Measurements from ENCODE around the gene SLC10A3.

Gene SLC10A3

GRCh38 chrX:154463611-154464220, 26.7 kb downstream of the SLC10A3 start:
- Histone ChIP-seq H3K27me3 (ENCODE audit: control insufficient read depth, insufficient read depth, low read length) (peaks cover 3% of the 10 kb centered on the region), H3K4me1 (ENCODE audit: control insufficient read depth, insufficient read depth, low read length) (no peaks in the 10 kb centered on the region), H3K4me3 (ENCODE audit: low read length) (no peak overlapping the region), H3K27ac (ENCODE audit: low read depth, low read length) (no peak overlapping the region), H3K9ac (ENCODE audit: low read length) (no peak overlapping the region), H3K36me3 (ENCODE audit: control insufficient read depth, insufficient read depth, low read length) (peaks cover 4% of the 10 kb centered on the region)

DNA sequence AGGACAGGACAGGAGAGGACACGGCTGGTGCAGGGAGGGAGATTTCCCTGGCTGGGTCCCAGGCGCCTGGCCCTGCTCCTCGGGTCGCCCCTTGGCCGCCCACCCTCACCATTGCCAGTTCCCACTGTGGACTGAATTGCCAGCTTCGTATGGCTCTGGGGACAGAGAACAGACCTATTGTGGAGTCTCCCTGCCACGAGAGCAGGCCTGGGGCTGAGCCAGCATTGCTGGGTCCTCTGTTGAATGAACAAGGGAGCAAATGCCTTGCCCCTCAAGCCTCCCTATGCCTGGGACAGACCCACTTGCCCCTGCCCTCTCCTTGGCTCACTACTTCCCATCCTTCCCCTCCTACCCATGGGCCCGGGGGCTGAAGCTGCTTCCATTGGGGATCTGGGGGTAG, 28.0 kb downstream of the SLC10A3 start:
- H3K27ac ChIP-seq (ENCODE audit: low read depth, low read length), result no peak overlapping the region
- H3K4me1 ChIP-seq (ENCODE audit: control insufficient read depth, insufficient read depth, low read length), result no peaks in the 10 kb centered on the region
- H3K9ac ChIP-seq (ENCODE audit: low read length), result no peak overlapping the region
- peaks cover 3% of the 10 kb centered on the region for H3K27me3 ChIP-seq (ENCODE audit: control insufficient read depth, insufficient read depth, low read length)
- H3K36me3 ChIP-seq (ENCODE audit: control insufficient read depth, insufficient read depth, low read length), result peaks cover 4% of the 10 kb centered on the region
- no peak overlapping the region for H3K4me3 ChIP-seq (ENCODE audit: low read length)

DNA sequence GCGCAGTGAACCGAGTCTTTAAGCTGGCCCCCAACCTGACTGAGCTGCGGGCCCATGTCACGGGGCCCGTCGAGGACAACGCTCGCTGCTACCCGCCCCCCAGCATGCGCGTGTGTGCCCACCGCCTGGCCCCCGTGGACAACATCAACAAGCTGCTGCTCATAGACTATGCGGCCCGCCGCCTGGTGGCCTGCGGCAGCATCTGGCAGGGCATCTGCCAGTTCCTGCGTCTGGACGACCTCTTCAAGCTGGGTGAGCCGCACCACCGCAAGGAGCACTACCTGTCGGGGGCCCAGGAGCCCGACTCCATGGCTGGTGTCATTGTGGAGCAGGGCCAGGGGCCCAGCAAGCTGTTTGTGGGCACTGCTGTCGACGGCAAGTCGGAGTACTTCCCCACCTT, 30.1 kb downstream of the SLC10A3 start:
- H3K27me3 ChIP-seq (ENCODE audit: control insufficient read depth, insufficient read depth, low read length), result peaks cover 3% of the 10 kb centered on the region
- no peak overlapping the region for H3K9ac ChIP-seq (ENCODE audit: low read length)
- H3K4me3 ChIP-seq (ENCODE audit: low read length), result no peak overlapping the region
- H3K27ac ChIP-seq (ENCODE audit: low read depth, low read length), result no peak overlapping the region
- no peaks in the 10 kb centered on the region for H3K36me3 ChIP-seq (ENCODE audit: control insufficient read depth, insufficient read depth, low read length)
- no peaks in the 10 kb centered on the region for H3K4me1 ChIP-seq (ENCODE audit: control insufficient read depth, insufficient read depth, low read length)

DNA sequence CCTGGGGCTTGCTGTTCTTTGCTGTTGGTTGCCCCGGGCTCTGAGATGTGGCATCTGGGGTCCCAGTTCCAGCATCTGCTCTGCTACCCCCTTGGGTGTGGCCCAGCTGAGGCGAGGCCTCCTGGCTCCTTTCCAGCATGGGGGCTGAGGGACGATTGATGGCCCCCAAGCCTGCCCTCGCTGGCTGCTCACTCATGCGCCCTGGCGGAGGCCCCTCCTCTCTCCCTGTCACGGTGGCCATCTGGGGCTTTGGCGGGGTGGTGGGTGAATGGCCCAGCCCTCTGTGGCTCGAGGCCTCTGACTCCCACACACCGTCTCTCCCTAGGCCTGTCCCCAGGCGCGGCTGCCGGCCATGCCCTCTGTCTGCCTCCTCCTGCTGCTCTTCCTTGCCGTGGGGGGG, 30.6 kb downstream of the SLC10A3 start:
- peak overlapping the region; percentile 63 for H3K4me3 ChIP-seq (ENCODE audit: low read length)
- no peak overlapping the region for H3K9ac ChIP-seq (ENCODE audit: low read length)
- H3K27ac ChIP-seq (ENCODE audit: low read depth, low read length), result no peak overlapping the region

GRCh38 chrX:154458954-154459778, 31.3 kb downstream of the SLC10A3 start:
- no peaks in the 10 kb centered on the region for H3K36me3 ChIP-seq (ENCODE audit: control insufficient read depth, insufficient read depth, low read length)
- no peak overlapping the region for H3K27ac ChIP-seq (ENCODE audit: low read depth, low read length)
- no peaks in the 10 kb centered on the region for H3K4me1 ChIP-seq (ENCODE audit: control insufficient read depth, insufficient read depth, low read length)
- peak overlapping the region; percentile 71 for H3K4me3 ChIP-seq (ENCODE audit: low read length)
- no peak overlapping the region for H3K9ac ChIP-seq (ENCODE audit: low read length)
- H3K27me3 ChIP-seq (ENCODE audit: control insufficient read depth, insufficient read depth, low read length), result peaks cover 3% of the 10 kb centered on the region

More for the DNA sequence above, 30.6 kb downstream of the SLC10A3 start:
- Histone ChIP-seq H3K4me1 (ENCODE audit: control insufficient read depth, insufficient read depth, low read length) (no peaks in the 10 kb centered on the region), H3K27me3 (ENCODE audit: control insufficient read depth, insufficient read depth, low read length) (peaks cover 3% of the 10 kb centered on the region), H3K36me3 (ENCODE audit: control insufficient read depth, insufficient read depth, low read length) (no peaks in the 10 kb centered on the region)

DNA sequence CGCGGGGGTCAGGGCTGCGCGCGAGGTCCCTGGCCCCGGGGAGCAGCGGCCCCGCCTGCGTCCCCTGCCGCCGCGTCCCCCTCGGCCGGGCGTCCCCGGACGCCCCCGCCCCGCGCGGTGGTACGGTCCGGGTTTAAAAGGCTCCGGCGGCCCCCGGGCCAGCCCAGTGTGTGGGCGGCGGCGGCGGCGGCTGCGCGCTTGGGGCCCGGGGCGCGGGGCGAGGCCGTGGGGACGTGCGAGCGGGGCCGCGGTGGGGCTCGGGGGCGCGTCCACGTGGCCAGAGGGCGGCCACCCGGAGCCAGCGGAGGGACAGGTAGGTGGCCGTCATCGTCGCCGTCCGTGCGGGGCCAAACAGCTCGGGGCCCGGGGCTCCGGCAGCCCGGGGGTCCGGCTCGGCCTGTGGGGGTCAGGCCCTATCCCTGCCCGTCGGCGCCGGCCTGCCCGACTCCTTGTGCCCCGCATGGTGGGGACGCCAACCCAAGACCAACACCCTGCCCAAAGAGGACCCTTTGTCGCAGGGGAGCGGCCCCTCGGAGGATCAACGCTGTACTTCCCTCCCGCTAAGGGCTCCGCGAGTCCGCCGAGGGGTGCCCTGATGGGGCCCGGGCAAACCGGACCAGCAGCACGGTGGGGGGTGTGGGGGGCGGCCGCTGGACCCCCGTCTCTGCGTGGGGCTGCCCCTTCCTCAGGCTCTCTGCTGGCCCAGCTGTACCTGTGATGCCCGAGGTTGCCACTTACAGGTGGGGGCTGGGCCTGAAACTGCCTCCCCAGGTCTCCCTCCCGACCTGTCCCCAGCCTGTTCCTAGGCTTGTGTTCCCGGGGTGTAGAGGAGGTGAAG, 32.1 kb downstream of the SLC10A3 start, which contains the start of gene PLXNA3:
PLXNA3 (plus strand) TSS at position 166 of the 838 bp plus-strand sequence. CDS start 1,903 bp downstream, outside the sequence.
- H3K36me3 ChIP-seq (ENCODE audit: control insufficient read depth, insufficient read depth, low read length), result no peaks in the 10 kb centered on the region
- peak within 1 kb of the TSS; percentile 50 for H3K27ac ChIP-seq (ENCODE audit: low read depth, low read length)
- no peaks in the 10 kb centered on the region for H3K4me1 ChIP-seq (ENCODE audit: control insufficient read depth, insufficient read depth, low read length)
- H3K9ac ChIP-seq (ENCODE audit: low read length), result no peak within 1 kb of the TSS
- peaks cover 3% of the 10 kb centered on the region for H3K27me3 ChIP-seq (ENCODE audit: control insufficient read depth, insufficient read depth, low read length)
- H3K4me3 ChIP-seq (ENCODE audit: low read length), result peak within 1 kb of the TSS; percentile 71

GRCh38 chrX:154457491-154458115, 32.8 kb downstream of the SLC10A3 start:
- no peak overlapping the region for H3K27ac ChIP-seq (ENCODE audit: low read depth, low read length)
- H3K36me3 ChIP-seq (ENCODE audit: control insufficient read depth, insufficient read depth, low read length), result peaks cover under 1% of the 10 kb centered on the region
- peaks cover 2% of the 10 kb centered on the region for H3K27me3 ChIP-seq (ENCODE audit: control insufficient read depth, insufficient read depth, low read length)
- H3K9ac ChIP-seq (ENCODE audit: low read length), result no peak overlapping the region
- H3K4me3 ChIP-seq (ENCODE audit: low read length), result peak overlapping the region; percentile 58
- no peaks in the 10 kb centered on the region for H3K4me1 ChIP-seq (ENCODE audit: control insufficient read depth, insufficient read depth, low read length)

- Histone ChIP-seq H3K9ac (ENCODE audit: low read length) (no peak overlapping the region), H3K27ac (ENCODE audit: low read depth, low read length) (no peak overlapping the region), H3K27me3 (ENCODE audit: control insufficient read depth, insufficient read depth, low read length) (no peaks in the 10 kb centered on the region), H3K4me3 (ENCODE audit: low read length) (no peak overlapping the region), H3K36me3 (ENCODE audit: control insufficient read depth, insufficient read depth, low read length) (peaks cover 16% of the 10 kb centered on the region), H3K4me1 (ENCODE audit: control insufficient read depth, insufficient read depth, low read length) (no peaks in the 10 kb centered on the region)
Measured at GRCh38 chrX:154452823-154453222, 37.6 kb downstream of the SLC10A3 start.

DNA sequence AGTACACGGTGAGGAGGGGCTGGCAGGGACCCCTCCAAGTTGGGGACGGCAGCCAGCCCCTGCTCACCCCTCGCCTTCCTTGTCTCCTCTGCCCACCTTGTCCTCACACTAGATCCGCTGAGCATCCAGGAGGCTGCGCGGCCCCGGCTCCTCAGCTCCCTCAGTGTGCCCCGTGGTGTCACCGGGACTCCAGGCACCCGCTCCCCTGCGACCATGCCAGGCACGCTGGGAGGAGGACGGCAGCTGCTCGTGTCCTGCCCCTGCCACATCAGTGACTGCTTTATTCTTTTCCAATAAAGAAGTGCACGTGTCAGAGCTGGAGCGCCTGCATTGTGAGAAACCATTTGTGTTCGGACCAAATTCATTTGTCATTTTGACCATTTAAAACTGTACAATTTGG, 40.1 kb downstream of the SLC10A3 start:
- Histone ChIP-seq H3K27me3 (ENCODE audit: control insufficient read depth, insufficient read depth, low read length) (no peaks in the 10 kb centered on the region), H3K4me3 (ENCODE audit: low read length) (no peak overlapping the region), H3K27ac (ENCODE audit: low read depth, low read length) (no peak overlapping the region), H3K36me3 (ENCODE audit: control insufficient read depth, insufficient read depth, low read length) (peaks cover 22% of the 10 kb centered on the region), H3K4me1 (ENCODE audit: control insufficient read depth, insufficient read depth, low read length) (peaks cover 2% of the 10 kb centered on the region), H3K9ac (ENCODE audit: low read length) (no peak overlapping the region)

DNA sequence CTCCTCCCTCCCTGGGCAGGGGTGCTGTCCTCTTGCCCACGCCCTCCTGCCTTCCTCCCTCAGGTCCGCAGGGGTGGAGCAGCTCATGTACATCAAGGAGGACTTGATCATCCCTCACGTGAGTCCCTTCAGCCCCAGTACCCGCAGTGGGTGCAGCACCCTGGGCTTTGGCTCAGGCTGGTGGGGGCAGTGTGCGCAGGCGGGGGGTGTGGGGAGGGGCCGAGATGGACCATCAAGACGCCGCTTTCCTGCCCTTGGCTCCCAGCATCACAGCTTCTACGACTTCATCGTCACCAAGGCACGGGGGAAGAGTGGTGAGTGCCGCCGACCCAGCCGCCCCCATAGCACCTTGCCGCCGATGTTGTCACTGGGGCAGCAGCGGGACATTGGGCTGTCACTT, 40.8 kb downstream of the SLC10A3 start:
- no peak overlapping the region for H3K9ac ChIP-seq (ENCODE audit: low read length)
- no peak overlapping the region for H3K27ac ChIP-seq (ENCODE audit: low read depth, low read length)
- H3K4me3 ChIP-seq (ENCODE audit: low read length), result no peak overlapping the region
- H3K4me1 ChIP-seq (ENCODE audit: control insufficient read depth, insufficient read depth, low read length), result peaks cover 9% of the 10 kb centered on the region
- no peaks in the 10 kb centered on the region for H3K27me3 ChIP-seq (ENCODE audit: control insufficient read depth, insufficient read depth, low read length)
- H3K36me3 ChIP-seq (ENCODE audit: control insufficient read depth, insufficient read depth, low read length), result peaks cover 22% of the 10 kb centered on the region

- Histone ChIP-seq H3K36me3 (ENCODE audit: control insufficient read depth, insufficient read depth, low read length) (peaks cover 22% of the 10 kb centered on the region), H3K27me3 (ENCODE audit: control insufficient read depth, insufficient read depth, low read length) (no peaks in the 10 kb centered on the region), H3K4me1 (ENCODE audit: control insufficient read depth, insufficient read depth, low read length) (peaks cover 9% of the 10 kb centered on the region), H3K4me3 (ENCODE audit: low read length) (no peak overlapping the region), H3K9ac (ENCODE audit: low read length) (no peak overlapping the region), H3K27ac (ENCODE audit: low read depth, low read length) (no peak overlapping the region)
Measured at GRCh38 chrX:154448484-154448883, 41.9 kb downstream of the SLC10A3 start.

DNA sequence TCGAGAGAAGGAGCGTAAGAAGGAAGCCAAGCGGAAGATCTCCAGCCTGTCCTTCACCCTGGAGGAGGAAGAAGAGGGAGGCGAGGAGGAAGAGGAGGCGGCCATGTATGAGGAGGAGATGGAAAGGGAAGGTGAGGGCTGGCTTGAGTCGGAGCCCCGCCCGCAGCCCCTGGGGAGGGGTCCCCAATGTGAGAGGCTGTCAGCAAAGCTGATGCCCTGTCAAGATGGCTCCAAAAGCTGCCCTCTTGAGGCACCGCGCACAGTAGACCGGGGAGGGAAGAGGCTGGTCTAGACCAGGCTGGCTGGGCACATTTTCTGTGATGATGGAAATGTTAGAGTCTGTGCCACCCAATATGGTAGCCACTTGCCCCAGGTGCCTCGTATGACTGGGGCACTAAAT, 44.0 kb downstream of the SLC10A3 start:
- Histone ChIP-seq H3K27me3 (ENCODE audit: control insufficient read depth, insufficient read depth, low read length) (no peaks in the 10 kb centered on the region), H3K9ac (ENCODE audit: low read length) (no peak overlapping the region), H3K27ac (ENCODE audit: low read depth, low read length) (no peak overlapping the region), H3K36me3 (ENCODE audit: control insufficient read depth, insufficient read depth, low read length) (peaks cover 22% of the 10 kb centered on the region), H3K4me1 (ENCODE audit: control insufficient read depth, insufficient read depth, low read length) (peaks cover 9% of the 10 kb centered on the region), H3K4me3 (ENCODE audit: low read length) (no peak overlapping the region)
